Activated T-cell treated with anti-CD3 and anti-CD28 coated beads, Interleukin-2, amount 50 U/mL, for 24 hours (primary cell): Measurements from ENCODE around the gene ALX1.

ENCODE experiments used
- DNase-seq: peaks from one replicate; pipeline ENCODE4 v3.0.0-alpha.2; 2020
- H3K27ac Mint-ChIP-seq: 2 replicates; pipeline ENCODE4 v1.8.0; 2020; ENCODE audit warnings: mild to moderate bottlenecking, mixed read lengths
- H3K27me3 Mint-ChIP-seq: 2 replicates; pipeline ENCODE4 v1.8.0; 2020; ENCODE audit warnings: mixed read lengths
- H3K36me3 Mint-ChIP-seq: 2 replicates; pipeline ENCODE4 v1.8.0; 2020; ENCODE audit warnings: low read depth, mixed read lengths
- H3K4me1 Mint-ChIP-seq: 2 replicates; pipeline ENCODE4 v1.8.0; 2020; ENCODE audit warnings: low read depth, mixed read lengths
- H3K4me3 Mint-ChIP-seq: 2 replicates; pipeline ENCODE4 v1.8.0; 2020; ENCODE audit warnings: mild to moderate bottlenecking, moderate library complexity, mixed read lengths
- H3K9me3 Mint-ChIP-seq: 2 replicates; pipeline ENCODE4 v1.8.0; 2020; ENCODE audit warnings: mixed read lengths

Gene ALX1

DNA sequence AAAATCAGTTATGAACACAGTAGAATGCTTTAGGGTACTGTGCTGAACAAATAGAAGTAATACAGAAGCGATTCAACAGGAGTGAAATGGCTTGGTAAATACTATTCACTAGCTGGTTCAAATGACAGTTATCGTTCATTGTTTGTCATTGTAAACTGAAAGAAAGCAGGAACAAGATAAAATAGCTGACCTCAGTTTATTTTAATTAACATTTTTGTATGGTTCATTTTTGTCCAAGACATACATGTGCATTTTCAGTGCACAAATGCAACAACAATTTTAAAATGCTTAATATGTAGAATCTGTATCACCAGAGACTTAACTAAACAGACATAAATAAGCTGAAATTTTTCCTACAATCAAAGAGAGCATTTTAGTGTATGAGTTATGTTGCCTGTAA, 49.9 kb downstream of the ALX1 start:
- Mint-ChIP-seq H3K27me3 (no peaks in the 10 kb centered on the region), H3K4me1 (no peaks in the 10 kb centered on the region), H3K9me3 (no peaks in the 10 kb centered on the region), H3K27ac (no peak overlapping the region), H3K4me3 (no peak overlapping the region), H3K36me3 (no peaks in the 10 kb centered on the region)
- no peak for DNase-seq

DNA sequence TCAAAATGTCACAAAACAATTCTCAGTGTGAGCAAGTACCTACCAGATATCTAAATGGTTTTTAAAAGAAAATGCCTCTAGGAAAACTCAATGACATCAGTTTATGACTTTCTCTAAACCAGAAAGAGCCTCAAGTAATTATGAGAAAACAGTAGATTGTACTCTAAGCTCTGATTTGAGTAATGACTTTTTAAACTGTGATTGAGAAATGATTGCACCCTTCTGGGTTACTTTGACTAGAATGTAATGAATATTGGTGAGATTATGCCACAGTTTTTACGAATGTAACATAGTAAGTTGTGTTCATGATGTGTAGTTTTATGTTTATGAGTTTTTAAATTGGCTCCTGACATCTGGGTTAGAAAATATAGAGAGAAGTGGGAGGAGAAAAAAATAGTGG, 68.8 kb downstream of the ALX1 start:
- H3K27ac Mint-ChIP-seq = no peak overlapping the region
- no peak for DNase-seq
- H3K36me3 Mint-ChIP-seq = no peaks in the 10 kb centered on the region

DNA sequence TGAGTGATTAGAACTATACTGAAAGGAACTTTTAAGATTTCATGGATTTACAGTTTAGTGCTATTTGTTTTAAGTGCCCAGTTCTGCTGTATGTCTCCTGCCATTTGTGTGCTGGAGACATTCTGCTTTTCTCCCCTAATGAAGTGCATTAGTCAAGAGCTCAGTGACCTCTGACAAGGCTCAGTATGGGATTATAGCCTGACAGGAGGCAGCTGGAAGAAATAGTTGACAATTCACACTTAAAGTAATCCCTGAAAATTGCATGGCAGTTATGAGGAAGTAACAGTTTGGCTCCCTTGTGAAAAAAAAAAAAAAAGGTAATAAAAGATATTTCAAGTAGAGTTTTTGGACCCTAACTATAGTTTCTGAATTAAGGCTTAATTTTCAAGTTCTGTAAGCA, 70.3 kb downstream of the ALX1 start:
- Mint-ChIP-seq H3K4me1 (no peaks in the 10 kb centered on the region), H3K27ac (no peak overlapping the region), H3K27me3 (no peaks in the 10 kb centered on the region), H3K9me3 (no peaks in the 10 kb centered on the region), H3K36me3 (no peaks in the 10 kb centered on the region), H3K4me3 (no peak overlapping the region)
- no peak for DNase-seq

More for the DNA sequence above, 68.8 kb downstream of the ALX1 start:
- Mint-ChIP-seq H3K4me3 (no peak overlapping the region), H3K27me3 (no peaks in the 10 kb centered on the region), H3K9me3 (no peaks in the 10 kb centered on the region), H3K4me1 (no peaks in the 10 kb centered on the region)
